ENCODE measurements around the gene MAB21L4.

Gene MAB21L4

GRCh38 chr2:240922245-240922981, 26.5 kb upstream of the MAB21L4 start:
- FAIRE-seq (no peak), DNase-seq (ENCODE audit: insufficient read length) (no peak)
- TF ChIP-seq POLR2AphosphoS5 (IDR thresholded peaks at IDR 0.05; ENCODE audit: low read depth, low read length), result no peak
- no peak for TF ChIP-seq TAF1 (IDR thresholded peaks at IDR 0.05; ENCODE audit: borderline replicate concordance, low read depth, low read length)
- no peak for TF ChIP-seq POLR2A (IDR thresholded peaks at IDR 0.05; ENCODE audit: low read depth, low read length)

GRCh38 chr2:240921995-240922244, 26.0 kb upstream of the MAB21L4 start:
- TF ChIP-seq POLR2AphosphoS5 (IDR thresholded peaks at IDR 0.05; ENCODE audit: low read depth, low read length), result no peak
- no peak for FAIRE-seq
- no peak for DNase-seq (ENCODE audit: insufficient read length)

GRCh38 chr2:240921311-240921994, 25.5 kb upstream of the MAB21L4 start:
- FAIRE-seq, result no peak
- no peak for TF ChIP-seq POLR2AphosphoS5 (IDR thresholded peaks at IDR 0.05; ENCODE audit: low read depth, low read length)
- TF ChIP-seq TAF1 (IDR thresholded peaks at IDR 0.05; ENCODE audit: borderline replicate concordance, low read depth, low read length), result no peak
- no peak for TF ChIP-seq POLR2A (IDR thresholded peaks at IDR 0.05; ENCODE audit: low read depth, low read length)
- DNase-seq (ENCODE audit: insufficient read length), result no peak

- FAIRE-seq (no peak), DNase-seq (ENCODE audit: insufficient read length) (peak; percentile 17)
- no peak for TF ChIP-seq POLR2A (IDR thresholded peaks at IDR 0.05; ENCODE audit: low read depth, low read length)
- TF ChIP-seq POLR2AphosphoS5 (IDR thresholded peaks at IDR 0.05; ENCODE audit: low read depth, low read length), result no peak
- no peak for TF ChIP-seq TAF1 (IDR thresholded peaks at IDR 0.05; ENCODE audit: borderline replicate concordance, low read depth, low read length)
Measured at GRCh38 chr2:240920783-240921231, 24.9 kb upstream of the MAB21L4 start.

- TF ChIP-seq POLR2AphosphoS5 (IDR thresholded peaks at IDR 0.05; ENCODE audit: low read depth, low read length), result no peak
- FAIRE-seq, result no peak
- peak; percentile 18 for DNase-seq (ENCODE audit: insufficient read length)
Measured at GRCh38 chr2:240919786-240920782, 24.1 kb upstream of the MAB21L4 start.

GRCh38 chr2:240919161-240919781, 23.3 kb upstream of the MAB21L4 start:
- DNase-seq (ENCODE audit: insufficient read length), result no peak

GRCh38 chr2:240918258-240919091, 22.5 kb upstream of the MAB21L4 start:
- FAIRE-seq, result no peak
- DNase-seq (ENCODE audit: insufficient read length), result no peak
- no peak for TF ChIP-seq POLR2A (IDR thresholded peaks at IDR 0.05; ENCODE audit: low read depth, low read length)
- no peak for TF ChIP-seq POLR2AphosphoS5 (IDR thresholded peaks at IDR 0.05; ENCODE audit: low read depth, low read length)
- no peak for TF ChIP-seq TAF1 (IDR thresholded peaks at IDR 0.05; ENCODE audit: borderline replicate concordance, low read depth, low read length)

More at GRCh38 chr2:240919161-240919781, 23.3 kb upstream of the MAB21L4 start:
- TF ChIP-seq POLR2A (IDR thresholded peaks at IDR 0.05; ENCODE audit: low read depth, low read length), result no peak
- TF ChIP-seq POLR2AphosphoS5 (IDR thresholded peaks at IDR 0.05; ENCODE audit: low read depth, low read length), result no peak
- no peak for TF ChIP-seq TAF1 (IDR thresholded peaks at IDR 0.05; ENCODE audit: borderline replicate concordance, low read depth, low read length)
- no peak for FAIRE-seq

GRCh38 chr2:240917684-240918257, 21.8 kb upstream of the MAB21L4 start:
- FAIRE-seq (no peak), DNase-seq (ENCODE audit: insufficient read length) (no peak)

GRCh38 chr2:240917009-240917683, 21.2 kb upstream of the MAB21L4 start:
- TF ChIP-seq POLR2A (IDR thresholded peaks at IDR 0.05; ENCODE audit: low read depth, low read length) (no peak), POLR2AphosphoS5 (IDR thresholded peaks at IDR 0.05; ENCODE audit: low read depth, low read length) (no peak), TAF1 (IDR thresholded peaks at IDR 0.05; ENCODE audit: borderline replicate concordance, low read depth, low read length) (no peak)
- FAIRE-seq (no peak), DNase-seq (ENCODE audit: insufficient read length) (no peak)

More at GRCh38 chr2:240917684-240918257, 21.8 kb upstream of the MAB21L4 start:
- no peak for TF ChIP-seq TAF1 (IDR thresholded peaks at IDR 0.05; ENCODE audit: borderline replicate concordance, low read depth, low read length)
- no peak for TF ChIP-seq POLR2A (IDR thresholded peaks at IDR 0.05; ENCODE audit: low read depth, low read length)
- no peak for TF ChIP-seq POLR2AphosphoS5 (IDR thresholded peaks at IDR 0.05; ENCODE audit: low read depth, low read length)

GRCh38 chr2:240916571-240917008, 20.6 kb upstream of the MAB21L4 start:
- TF ChIP-seq TAF1 (IDR thresholded peaks at IDR 0.05; ENCODE audit: borderline replicate concordance, low read depth, low read length), result no peak
- no peak for DNase-seq (ENCODE audit: insufficient read length)
- FAIRE-seq, result no peak
